Thyroid gland (tissue), 4 donors: ENCODE data around the gene DCUN1D2.

Source experiments
- CTCF ChIP-seq, 6 experiments: fragments of 200-600 bp in 3 of 6; fragments of 450-650 bp in 3 of 6; sonication (generic) in 3 of 6; IDR thresholded peaks; one replicate each; pipeline ENCODE4 v1.5.1; 2016 to 2019; ENCODE audit warnings: antibody characterized with exemption in 6 of 6, mild to moderate bottlenecking in 2 of 6, inconsistent platforms in 1 of 6, moderate library complexity in 1 of 6
- POLR2A ChIP-seq, 2 donors: fragments of 450-650 bp; IDR thresholded peaks; one replicate each; pipeline ENCODE4 v1.6.1; 2017; ENCODE audit warnings: antibody characterized with exemption in 2 of 2, mild to moderate bottlenecking in 2 of 2, moderate library complexity in 1 of 2

GRCh38 chr13:113412440-113412839 is 78.1 kb downstream of the DCUN1D2 start:
- TF ChIP-seq CTCF (IDR thresholded peaks at IDR 0.05) (no peak), POLR2A (IDR thresholded peaks at IDR 0.05) (no peak)
